Measurements from ENCODE around the gene PGLYRP1.

- TF ChIP-seq CTCF (conservative IDR thresholded peaks at IDR 0.05; ENCODE audit: low read depth, low read length), result no peak
- TF ChIP-seq POLR2A (IDR thresholded peaks at IDR 0.05; ENCODE audit: low read depth, low read length), result no peak
- TF ChIP-seq MAFK (IDR thresholded peaks at IDR 0.05; ENCODE audit: low read depth, low read length), result no peak
- TF ChIP-seq SMC3 (IDR thresholded peaks at IDR 0.05; ENCODE audit: low read depth, low read length), result no peak
- no peak for TF ChIP-seq RFX5 (IDR thresholded peaks at IDR 0.05; ENCODE audit: low read depth, low read length)
- no peak for TF ChIP-seq CEBPB (IDR thresholded peaks at IDR 0.05; ENCODE audit: low read depth, low read length)
- no peak for TF ChIP-seq RCOR1 (IDR thresholded peaks at IDR 0.05; ENCODE audit: insufficient replicate concordance, low read length)
- no peak for TF ChIP-seq CHD1 (IDR thresholded peaks at IDR 0.05; ENCODE audit: low read depth, low read length)
- TF ChIP-seq ELK1 (IDR thresholded peaks at IDR 0.05; ENCODE audit: borderline replicate concordance, low read depth, low read length), result no peak
- no peak for TF ChIP-seq FOS (IDR thresholded peaks at IDR 0.05; ENCODE audit: low read depth, low read length)
- TF ChIP-seq USF2 (IDR thresholded peaks at IDR 0.05; ENCODE audit: low read depth, low read length), result no peak
- no peak for TF ChIP-seq RAD21 (IDR thresholded peaks at IDR 0.05; ENCODE audit: low read length)
Measured at GRCh38 chr19:46036744-46037128, 13.9 kb upstream of the PGLYRP1 start.
